Kidney tubule cell (primary cell): ENCODE results near the gene KRTAP9-6.
"Not testable (repeated sequence)": the region's sequence is repeated elsewhere in the genome, so short reads cannot be mapped to it uniquely, and the experiment has no call there.

ENCODE experiments used
- DNase-seq: peaks from one replicate; pipeline ENCODE4 v3.0.0-alpha.2; 2018; ENCODE audit warnings: low spot score

The KRTAP9-6 gene

GRCh38 chr17:41265078-41265477 is at the start of gene KRTAP9-6:
Gene KRTAP9-6, plus strand, starts transcription at chr17:41265378. Its CDS starts 0 bp downstream, at chr17:41265378.
- DNase-seq = no peak

GRCh38 chr17:41215681-41216080 is 49.5 kb upstream of the KRTAP9-6 start:
- no peak for DNase-seq

GRCh38 chr17:41223821-41224220 is 41.4 kb upstream of the KRTAP9-6 start:
- DNase-seq = no peak

- no peak for DNase-seq
Measured at GRCh38 chr17:41226051-41226450, 39.1 kb upstream of the KRTAP9-6 start.

- DNase-seq = not testable (repeated sequence)
Measured at GRCh38 chr17:41226598-41227095, 38.5 kb upstream of the KRTAP9-6 start, which contains the start of gene KRTAP9-2. Gene KRTAP9-2, plus strand, starts transcription at chr17:41226648. Its CDS starts 7 bp downstream, at chr17:41226655.

GRCh38 chr17:41230094-41230493 is 35.1 kb upstream of the KRTAP9-6 start:
- no peak for DNase-seq

- no peak for DNase-seq
Measured at GRCh38 chr17:41231731-41232130, 33.4 kb upstream of the KRTAP9-6 start.

GRCh38 chr17:41232399-41233105 is 32.6 kb upstream of the KRTAP9-6 start, which contains the start of gene KRTAP9-3:
Gene KRTAP9-3, plus strand, starts transcription at chr17:41232449. Its CDS starts 53 bp downstream, at chr17:41232502.
- DNase-seq = not testable (repeated sequence)

GRCh38 chr17:41237116-41237515 is 28.1 kb upstream of the KRTAP9-6 start:
- not testable (repeated sequence) for DNase-seq

- DNase-seq = not testable (repeated sequence)
Measured at GRCh38 chr17:41237949-41238437, 27.2 kb upstream of the KRTAP9-6 start, which contains the start of gene KRTAP9-8. Gene KRTAP9-8, plus strand, starts transcription at chr17:41237999. Its CDS starts 53 bp downstream, at chr17:41238052.

GRCh38 chr17:41246995-41247787 is 18.0 kb upstream of the KRTAP9-6 start:
- not testable (repeated sequence) for DNase-seq

- DNase-seq = not testable (repeated sequence)
Measured at GRCh38 chr17:41249637-41250240, 15.4 kb upstream of the KRTAP9-6 start, which contains the start of gene KRTAP9-4. Gene KRTAP9-4, plus strand, starts transcription at chr17:41249687. Its CDS starts 34 bp downstream, at chr17:41249721.

GRCh38 chr17:41251261-41251660 is 13.9 kb upstream of the KRTAP9-6 start:
- no peak for DNase-seq

- DNase-seq = no peak
Measured at GRCh38 chr17:41254861-41255260, 10.3 kb upstream of the KRTAP9-6 start.

- not testable (repeated sequence) for DNase-seq
Measured at GRCh38 chr17:41255381-41256290, 9.5 kb upstream of the KRTAP9-6 start, which contains the start of gene KRTAP9-9. Gene KRTAP9-9, plus strand, starts transcription at chr17:41255384.

- DNase-seq = no peak
Measured at GRCh38 chr17:41256291-41256685, 8.9 kb upstream of the KRTAP9-6 start.

GRCh38 chr17:41258406-41258805 is 6.8 kb upstream of the KRTAP9-6 start:
- DNase-seq = no peak

- DNase-seq = no peak
Measured at GRCh38 chr17:41263212-41263611, 2.0 kb upstream of the KRTAP9-6 start.

- DNase-seq = no peak
Measured at GRCh38 chr17:41264599-41264998, 579 bp upstream of the KRTAP9-6 start.

- DNase-seq = no peak
Measured at GRCh38 chr17:41267711-41268110, 2.5 kb downstream of the KRTAP9-6 start.

GRCh38 chr17:41271323-41271722 is 6.1 kb downstream of the KRTAP9-6 start:
- DNase-seq = not testable (repeated sequence)
